Vagina (tissue), 2 donors: ENCODE data around the gene RFX2. TPM values are rescaled to one million over a fixed set of nuclear protein-coding genes. Genes with fewer than 3 reads are reported as not detected.

Experiments
- DNase-seq, 2 donors: peaks; one replicate each; pipeline ENCODE4 v3.0.0-alpha.2; 2017; ENCODE audit errors: extremely low spot score in 2 of 2
- H3K27ac ChIP-seq: fragments of 200-600 bp; sonication (generic); one replicate; pipeline ENCODE4 v1.5.1; 2019
- H3K27me3 ChIP-seq: fragments of 200-600 bp; sonication (generic); one replicate; pipeline ENCODE4 v1.5.1; 2019
- H3K36me3 ChIP-seq, 2 donors: fragments of 200-600 bp; sonication (generic); one replicate each; pipeline ENCODE4 v1.5.1; 2017 to 2019
- H3K4me1 ChIP-seq: fragments of 200-600 bp; sonication (generic); one replicate; pipeline ENCODE4 v1.5.1; 2019
- H3K4me3 ChIP-seq, 2 donors: fragments of 200-600 bp; sonication (generic); 1 replicate in 1 of 2; 2 replicates in 1 of 2; pipeline ENCODE4 v1.5.1; 2016 to 2019
- H3K9me3 ChIP-seq: fragments of 200-600 bp; sonication (generic); one replicate; pipeline ENCODE4 v1.5.1; 2019
- POLR2A ChIP-seq, 2 donors: fragments of 450-650 bp; IDR thresholded peaks; one replicate each; pipeline ENCODE4 v1.6.1; 2017; ENCODE audit warnings: antibody characterized with exemption in 2 of 2, mild to moderate bottlenecking in 2 of 2, moderate library complexity in 2 of 2
- POLR2AphosphoS5 ChIP-seq, 2 donors: sonication (generic); formaldehyde crosslinking; IDR thresholded peaks; one replicate each; pipeline ENCODE4 v1.9.0; 2017; ENCODE audit warnings: antibody characterized with exemption in 2 of 2, mild to moderate bottlenecking in 2 of 2, low read depth in 1 of 2; ENCODE audit not compliant: insufficient read depth in 1 of 2
- intact Hi-C: fragments of 100-400 bp; cut with DNase I; formaldehyde crosslinking; loops from one replicate; pipeline ENCODE4 v1.15.1; 2023
- total RNA-seq: library from RNA; depleted of rRNA; stranded (reverse); fragments of >200 nt; gene quantifications from one replicate; pipeline ENCODE4 v1.2.3, GENCODE V29; 2016
- TF ChIP-seq, protein P1 (sequence below), 3 experiments: fragments of 450-650 bp in 2 of 3; fragments of 200-600 bp in 1 of 3; sonication (generic) in 1 of 3; IDR thresholded peaks; one replicate each; pipeline ENCODE4 v1.5.1; 2017 to 2019; ENCODE audit warnings: antibody characterized with exemption in 3 of 3, mild to moderate bottlenecking in 2 of 3, moderate library complexity in 2 of 3

Gene RFX2
- total RNA-seq, 1 donor from 2014 or later = 12.0 TPM

DNA sequence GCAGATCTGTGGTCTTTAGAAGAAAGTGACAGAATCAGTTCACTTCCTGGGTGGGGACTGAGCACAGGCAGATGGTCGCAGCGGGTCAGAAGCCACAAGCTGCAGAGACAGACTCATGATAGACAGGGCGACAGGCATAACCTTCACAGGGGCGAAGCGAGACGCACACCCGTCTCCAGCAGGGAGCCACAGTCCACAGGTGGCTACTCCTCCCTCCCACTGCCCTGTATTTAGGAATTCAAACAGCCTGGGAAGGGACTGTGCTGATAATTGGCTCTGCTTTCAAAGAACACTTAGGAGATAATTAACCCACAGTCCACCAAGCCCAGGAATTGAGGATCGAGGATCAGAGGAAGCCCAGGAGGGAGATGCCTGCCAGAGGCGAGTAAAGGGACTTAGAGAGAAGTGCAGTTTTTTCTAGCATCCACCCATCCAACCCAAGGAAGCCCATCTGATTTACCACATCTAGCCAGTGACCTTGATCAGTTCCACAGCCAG is 23.2 kb downstream of the RFX2 start:
- no peaks in the 10 kb centered on the region for H3K27me3 ChIP-seq
- no peak overlapping the region for H3K4me3 ChIP-seq
- no peaks in the 10 kb centered on the region for H3K36me3 ChIP-seq
- intact Hi-C loops = no loop called here
- H3K9me3 ChIP-seq = no peaks in the 10 kb centered on the region
- TF ChIP-seq, protein P1, sequence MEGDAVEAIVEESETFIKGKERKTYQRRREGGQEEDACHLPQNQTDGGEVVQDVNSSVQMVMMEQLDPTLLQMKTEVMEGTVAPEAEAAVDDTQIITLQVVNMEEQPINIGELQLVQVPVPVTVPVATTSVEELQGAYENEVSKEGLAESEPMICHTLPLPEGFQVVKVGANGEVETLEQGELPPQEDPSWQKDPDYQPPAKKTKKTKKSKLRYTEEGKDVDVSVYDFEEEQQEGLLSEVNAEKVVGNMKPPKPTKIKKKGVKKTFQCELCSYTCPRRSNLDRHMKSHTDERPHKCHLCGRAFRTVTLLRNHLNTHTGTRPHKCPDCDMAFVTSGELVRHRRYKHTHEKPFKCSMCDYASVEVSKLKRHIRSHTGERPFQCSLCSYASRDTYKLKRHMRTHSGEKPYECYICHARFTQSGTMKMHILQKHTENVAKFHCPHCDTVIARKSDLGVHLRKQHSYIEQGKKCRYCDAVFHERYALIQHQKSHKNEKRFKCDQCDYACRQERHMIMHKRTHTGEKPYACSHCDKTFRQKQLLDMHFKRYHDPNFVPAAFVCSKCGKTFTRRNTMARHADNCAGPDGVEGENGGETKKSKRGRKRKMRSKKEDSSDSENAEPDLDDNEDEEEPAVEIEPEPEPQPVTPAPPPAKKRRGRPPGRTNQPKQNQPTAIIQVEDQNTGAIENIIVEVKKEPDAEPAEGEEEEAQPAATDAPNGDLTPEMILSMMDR (IDR thresholded peaks at IDR 0.05) = no peak
- TF ChIP-seq POLR2AphosphoS5 (IDR thresholded peaks at IDR 0.05; ENCODE audit: insufficient read depth in 1 of 2, low read depth in 1 of 2) (no peak), POLR2A (IDR thresholded peaks at IDR 0.05) (no peak)
- peak overlapping the region; percentile 45 for H3K27ac ChIP-seq
- H3K4me1 ChIP-seq = peaks cover 46% of the 10 kb centered on the region
- no peak for DNase-seq

DNA sequence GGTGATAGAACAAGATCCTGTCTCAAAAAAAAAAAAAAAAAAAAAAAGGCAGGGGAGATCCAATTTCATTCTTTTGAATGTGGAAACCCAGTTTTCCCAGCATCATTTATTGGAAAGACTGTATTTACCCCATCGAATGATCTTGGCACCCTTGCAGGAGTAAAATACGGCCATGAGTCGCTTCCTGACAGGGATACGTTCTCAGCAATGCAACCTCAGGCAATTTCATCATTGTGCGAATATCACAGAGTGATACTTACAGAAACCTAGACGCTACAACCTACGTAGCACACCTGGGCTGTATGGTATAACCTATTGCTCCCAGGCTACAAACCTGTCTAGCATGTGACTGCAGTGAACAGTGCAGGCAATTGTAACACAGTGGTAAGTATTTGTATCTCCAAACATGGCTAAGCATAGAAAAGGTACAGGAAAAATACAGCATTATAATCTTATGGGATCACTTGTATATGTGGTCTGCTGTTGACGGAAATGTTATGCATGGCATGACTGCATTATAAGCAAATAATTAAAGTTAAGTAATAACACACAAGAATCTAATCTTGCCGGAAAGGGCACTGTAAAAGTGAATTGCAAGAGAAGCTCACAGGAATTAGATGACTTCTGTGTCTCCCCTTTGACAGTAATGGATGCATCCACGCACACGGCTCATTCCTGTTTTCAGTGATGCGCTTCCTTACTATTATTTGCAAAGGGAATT is 24.1 kb downstream of the RFX2 start:
- no peaks in the 10 kb centered on the region for H3K36me3 ChIP-seq
- H3K27ac ChIP-seq = no peak overlapping the region
- H3K4me3 ChIP-seq = no peak overlapping the region
- peaks cover 37% of the 10 kb centered on the region for H3K4me1 ChIP-seq
- no peaks in the 10 kb centered on the region for H3K9me3 ChIP-seq
- intact Hi-C loops = no loop called here
- TF ChIP-seq POLR2A (IDR thresholded peaks at IDR 0.05) = no peak
- DNase-seq = no peak
- no peaks in the 10 kb centered on the region for H3K27me3 ChIP-seq

DNA sequence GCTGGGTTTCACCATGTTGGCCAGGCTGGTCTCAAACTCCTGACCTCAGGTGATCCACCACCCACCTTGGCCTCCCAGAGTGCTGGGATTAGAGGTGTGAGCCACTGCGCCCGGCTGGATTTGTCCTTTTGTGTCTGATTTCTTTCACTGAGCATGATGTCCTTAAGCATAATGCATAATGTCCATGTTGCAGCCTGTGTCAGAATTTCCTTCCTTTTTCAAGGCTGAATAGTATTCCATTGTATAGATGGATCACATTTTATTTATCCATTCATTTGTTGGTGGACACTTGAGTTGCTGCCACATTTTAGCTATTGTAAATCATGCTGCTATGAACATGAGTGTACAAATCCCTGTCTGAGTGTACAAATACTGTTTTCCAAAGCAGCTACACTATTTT is 25.5 kb downstream of the RFX2 start:
- intact Hi-C loops = no loop called here
- TF ChIP-seq, protein P1 (IDR thresholded peaks at IDR 0.05) = no peak
- TF ChIP-seq POLR2A (IDR thresholded peaks at IDR 0.05) (no peak), POLR2AphosphoS5 (IDR thresholded peaks at IDR 0.05; ENCODE audit: insufficient read depth in 1 of 2, low read depth in 1 of 2) (no peak)
- Histone ChIP-seq H3K4me3 (no peak overlapping the region), H3K4me1 (peaks cover 33% of the 10 kb centered on the region), H3K36me3 (no peaks in the 10 kb centered on the region), H3K27me3 (no peaks in the 10 kb centered on the region), H3K9me3 (no peaks in the 10 kb centered on the region), H3K27ac (no peak overlapping the region)
- DNase-seq = no peak

GRCh38 chr19:6079107-6079506 is 31.2 kb downstream of the RFX2 start:
- H3K4me3 ChIP-seq = no peak overlapping the region

GRCh38 chr19:6078068-6078467 is 32.2 kb downstream of the RFX2 start:
- Histone ChIP-seq H3K4me1 (peaks cover 17% of the 10 kb centered on the region), H3K9me3 (no peaks in the 10 kb centered on the region), H3K27ac (no peak overlapping the region), H3K27me3 (no peaks in the 10 kb centered on the region), H3K4me3 (no peak overlapping the region), H3K36me3 (no peaks in the 10 kb centered on the region)
- DNase-seq = no peak
- intact Hi-C loops = no loop called here
- TF ChIP-seq POLR2AphosphoS5 (IDR thresholded peaks at IDR 0.05; ENCODE audit: insufficient read depth in 1 of 2, low read depth in 1 of 2) = no peak
- no peak for TF ChIP-seq POLR2A (IDR thresholded peaks at IDR 0.05)
- TF ChIP-seq, protein P1 (IDR thresholded peaks at IDR 0.05) = no peak

More at GRCh38 chr19:6079107-6079506, 31.2 kb downstream of the RFX2 start:
- no peaks in the 10 kb centered on the region for H3K9me3 ChIP-seq
- intact Hi-C loops = no loop called here
- H3K27ac ChIP-seq = no peak overlapping the region
- TF ChIP-seq POLR2A (IDR thresholded peaks at IDR 0.05) (no peak), POLR2AphosphoS5 (IDR thresholded peaks at IDR 0.05; ENCODE audit: insufficient read depth in 1 of 2, low read depth in 1 of 2) (no peak)
- TF ChIP-seq, protein P1 (IDR thresholded peaks at IDR 0.05) = no peak
- H3K36me3 ChIP-seq = no peaks in the 10 kb centered on the region
- no peak for DNase-seq
- H3K27me3 ChIP-seq = no peaks in the 10 kb centered on the region
- peaks cover 17% of the 10 kb centered on the region for H3K4me1 ChIP-seq
